HG03432 (cell line): ENCODE results near the gene NTMT2.
"Not testable (repeated sequence)": the region's sequence is repeated elsewhere in the genome, so short reads cannot be mapped to it uniquely, and the experiment has no call there.

Source experiments
- ATAC-seq: cut with Tn5 transposase; IDR thresholded peaks from one replicate; pipeline ENCODE4 v1.9.1; 2021; ENCODE audit warnings: mild to moderate bottlenecking, moderate library complexity; ENCODE audit not compliant: unreplicated experiment

NTMT2 gene

DNA sequence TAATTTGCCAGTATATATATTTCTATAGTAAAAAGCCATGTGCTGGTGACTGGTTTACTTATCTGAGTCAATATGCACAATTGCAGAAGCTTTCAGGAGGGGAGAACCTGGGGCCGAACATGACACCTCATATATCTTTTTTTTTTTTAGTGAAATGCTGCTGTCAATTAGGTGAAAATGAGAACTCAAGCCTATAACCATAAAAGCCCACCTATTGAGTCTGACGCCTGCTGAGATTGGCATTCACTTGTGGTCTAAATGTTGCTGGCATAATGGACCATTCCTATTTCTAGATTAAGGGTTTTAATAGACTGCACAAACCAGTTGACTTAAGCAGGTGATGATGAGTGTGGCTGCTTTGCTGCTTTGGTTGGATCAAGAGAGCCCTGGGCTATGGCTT lies 10.8 kb downstream of the NTMT2 start:
- no peak for ATAC-seq

DNA sequence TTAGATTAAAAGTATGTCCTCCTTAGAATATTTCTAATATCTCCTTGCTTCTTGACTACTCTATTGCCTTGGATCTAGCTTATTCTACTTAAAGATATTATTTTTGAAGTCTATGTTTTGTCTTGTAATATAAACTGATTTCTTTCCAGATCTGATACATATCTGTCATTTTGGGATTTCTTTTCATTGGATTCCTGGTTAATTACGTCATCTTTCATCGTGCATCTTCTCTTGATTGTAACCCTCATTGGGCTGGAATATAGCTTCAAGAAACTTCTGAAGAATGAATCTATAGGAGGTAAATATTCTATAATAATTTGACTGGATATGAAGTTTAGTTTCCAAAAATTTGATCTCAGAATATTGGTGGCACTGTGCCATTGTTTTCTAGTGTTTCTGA lies 12.1 kb downstream of the NTMT2 start:
- no peak for ATAC-seq

DNA sequence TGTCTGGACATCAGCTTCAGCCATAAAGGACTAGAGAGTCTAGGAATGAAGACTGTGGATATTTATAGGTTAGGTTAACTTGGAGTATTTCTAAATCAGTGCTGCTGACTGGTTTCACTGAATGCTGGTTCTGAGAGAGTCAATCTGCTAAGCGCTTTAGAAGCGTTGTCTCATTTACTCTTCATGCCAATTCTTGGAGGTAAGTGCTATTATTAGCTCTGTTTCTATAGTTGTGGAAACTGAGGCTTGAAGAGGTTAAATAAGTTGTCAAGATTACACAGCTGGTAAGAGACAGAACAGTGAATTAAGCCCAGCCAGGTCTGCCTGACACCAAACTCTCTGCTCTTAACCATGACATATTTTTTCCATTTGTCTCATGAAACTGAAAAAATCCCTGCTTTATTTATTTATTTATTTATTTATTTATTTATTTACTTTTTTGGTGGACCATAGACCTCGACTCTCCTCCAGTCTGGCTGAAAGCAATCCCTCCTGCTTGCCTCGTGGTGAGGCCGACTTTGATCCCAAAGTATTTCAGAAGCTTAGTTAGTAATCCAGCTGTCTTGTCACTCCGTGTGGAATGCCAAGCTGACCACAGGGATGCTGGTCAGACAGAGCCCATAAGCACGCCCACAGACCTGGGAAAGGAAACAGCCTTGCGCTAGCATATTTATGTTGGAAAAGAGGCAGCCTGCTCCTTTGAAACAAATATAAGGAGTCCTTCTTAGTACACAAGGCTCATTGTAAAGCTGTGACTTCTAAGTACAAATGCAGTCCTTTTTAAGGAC lies 16.9 kb downstream of the NTMT2 start:
- ATAC-seq = no peak

DNA sequence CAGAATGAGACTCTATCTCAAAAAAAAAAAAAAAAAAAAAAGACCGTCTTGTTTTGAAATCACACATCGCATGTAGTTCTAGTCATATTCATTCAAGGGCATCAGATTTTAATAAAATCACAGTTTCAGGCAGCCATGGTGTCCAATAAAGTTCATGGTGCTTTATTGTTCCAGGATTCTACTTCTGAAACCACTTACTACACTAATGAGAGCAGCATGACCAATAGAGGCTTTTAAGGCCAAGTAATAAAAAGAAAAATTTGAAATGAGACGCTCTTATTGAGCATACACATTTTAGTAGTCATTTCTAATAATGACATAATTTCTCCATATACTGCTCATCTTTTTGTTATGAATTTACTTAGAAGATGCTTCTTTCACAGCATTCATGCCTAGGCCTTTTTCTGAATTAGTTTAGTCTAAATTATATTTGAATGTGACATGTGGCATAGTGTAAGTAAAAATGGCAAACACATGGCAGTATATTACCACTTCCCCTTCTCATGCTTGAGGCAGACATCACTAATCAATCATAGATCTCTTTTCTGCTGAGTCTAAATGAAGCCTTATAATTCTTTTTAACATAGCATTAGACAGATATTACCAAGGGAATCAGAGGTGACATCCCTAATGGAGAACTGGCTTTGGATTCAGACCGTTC lies 18.5 kb downstream of the NTMT2 start:
- ATAC-seq = no peak

DNA sequence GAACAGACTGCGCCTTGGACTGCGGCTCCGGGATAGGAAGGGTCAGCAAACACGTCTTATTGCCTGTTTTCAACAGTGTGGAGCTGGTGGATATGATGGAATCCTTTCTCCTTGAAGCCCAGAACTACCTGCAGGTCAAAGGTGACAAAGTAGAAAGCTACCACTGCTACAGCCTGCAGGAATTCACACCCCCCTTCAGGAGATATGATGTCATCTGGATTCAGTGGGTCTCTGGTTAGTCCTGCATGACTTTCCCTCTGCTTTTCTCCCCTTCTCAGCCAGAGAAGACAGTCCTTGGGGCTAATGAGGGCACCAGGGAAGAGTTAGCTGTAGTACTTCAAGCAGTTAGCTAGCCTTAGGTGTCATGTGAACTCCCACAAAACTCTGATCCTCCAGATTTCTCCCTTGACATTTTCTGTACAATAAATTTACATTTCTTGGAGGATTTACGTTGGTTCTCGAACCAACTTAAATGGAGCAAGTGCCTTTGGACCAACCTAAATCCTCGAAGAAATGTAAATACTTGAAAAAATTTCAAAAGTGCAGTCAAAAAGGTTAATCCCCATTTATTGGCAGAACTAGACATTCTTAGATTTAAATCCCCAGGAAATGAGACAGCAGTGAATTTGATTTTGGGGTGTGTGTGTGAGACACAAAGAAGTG lies 20.9 kb downstream of the NTMT2 start:
- ATAC-seq = no peak

DNA sequence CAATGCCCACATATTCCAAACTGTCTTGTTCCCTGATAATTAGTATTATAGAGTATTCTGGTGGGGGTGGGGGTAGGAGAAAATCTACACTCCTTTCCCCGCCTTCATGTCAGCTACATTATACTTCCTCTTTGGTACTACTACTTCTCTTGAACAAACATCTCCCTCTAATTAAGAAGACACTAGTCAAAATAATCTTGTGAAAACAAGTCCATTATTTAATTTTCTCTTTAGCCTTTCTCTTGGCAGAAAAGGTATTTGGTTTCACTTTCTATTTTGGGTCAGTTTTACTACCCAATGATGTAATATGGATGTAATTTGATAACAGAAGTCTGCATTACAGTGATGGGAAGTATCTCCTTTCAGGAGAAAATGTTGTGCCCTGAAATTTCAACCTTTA lies 22.5 kb downstream of the NTMT2 start:
- no peak for ATAC-seq

DNA sequence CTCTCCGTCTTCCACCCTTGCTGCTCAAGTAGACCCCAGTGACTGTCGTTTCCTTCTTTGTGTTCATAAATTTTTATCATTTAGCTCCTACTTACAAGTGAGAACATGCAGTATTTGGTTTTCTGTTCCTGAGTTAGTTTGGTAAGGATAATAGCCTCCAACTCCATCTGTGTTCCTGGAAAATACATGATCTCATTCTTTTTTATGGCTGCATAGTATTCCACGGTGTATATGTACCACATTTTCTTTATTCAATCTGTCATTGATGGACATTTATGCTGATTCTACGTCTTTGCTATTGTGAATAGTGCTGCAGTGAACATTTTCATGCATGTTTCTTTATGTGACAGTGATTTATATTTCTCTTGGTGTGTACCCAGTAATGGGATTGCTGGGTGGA lies 24.8 kb downstream of the NTMT2 start:
- not testable (repeated sequence) for ATAC-seq

DNA sequence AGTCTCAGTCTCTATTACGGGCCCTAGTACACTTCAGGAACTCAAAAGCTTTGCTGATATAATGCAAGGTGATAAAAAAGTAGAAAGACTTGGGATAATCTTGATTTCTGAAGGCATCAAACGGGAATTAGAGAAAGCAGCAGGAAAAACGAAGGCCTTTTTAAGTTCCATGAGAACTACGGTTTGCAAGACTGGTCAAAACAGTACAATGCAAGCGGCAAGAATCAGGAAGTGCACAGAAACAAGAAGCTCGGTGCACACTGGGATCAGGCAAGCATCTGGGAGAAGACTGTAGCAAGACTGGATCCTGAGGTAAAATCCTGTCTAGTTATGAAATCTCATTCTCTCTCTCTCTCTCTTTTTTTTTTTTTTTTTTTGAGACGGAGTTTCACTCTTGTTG lies 28.6 kb downstream of the NTMT2 start:
- no peak for ATAC-seq

DNA sequence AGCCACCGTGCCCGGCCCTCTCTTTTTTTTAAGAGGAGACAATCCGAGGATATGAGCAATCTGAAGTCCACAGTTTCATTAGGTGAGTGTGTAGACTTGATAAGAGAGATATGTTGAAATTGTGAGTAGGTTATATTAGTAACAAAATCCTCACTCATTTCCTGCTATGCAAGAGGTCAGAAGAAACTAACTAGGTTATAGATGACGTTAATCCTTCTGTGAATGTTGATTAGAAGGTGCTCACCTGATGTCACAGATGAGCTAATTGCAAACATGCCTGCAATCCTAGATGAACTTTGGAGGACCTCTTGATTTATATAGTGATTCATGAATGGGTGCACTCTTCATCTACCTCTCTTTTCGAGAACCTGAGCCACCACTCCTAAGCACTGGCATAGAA lies 29.3 kb downstream of the NTMT2 start:
- ATAC-seq = no peak

DNA sequence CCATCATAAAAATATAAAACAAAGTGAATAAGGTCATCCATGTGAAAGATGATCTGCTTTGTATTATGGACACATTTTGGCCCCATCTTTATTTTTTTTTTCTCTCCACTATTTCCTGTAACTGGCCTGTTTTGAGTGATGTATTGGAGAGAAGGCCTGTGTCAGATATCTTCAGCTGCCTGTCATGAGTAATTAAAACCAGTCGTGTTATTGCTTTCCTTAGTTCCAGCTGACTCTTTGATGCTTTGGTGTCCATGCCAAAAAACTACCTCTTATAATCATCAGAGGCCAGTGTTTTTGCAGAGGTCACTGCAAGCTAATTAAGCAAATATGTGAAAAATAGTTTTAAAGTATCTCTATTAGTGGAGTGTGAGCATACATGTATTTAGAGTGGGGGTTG lies 29.7 kb downstream of the NTMT2 start:
- no peak for ATAC-seq

DNA sequence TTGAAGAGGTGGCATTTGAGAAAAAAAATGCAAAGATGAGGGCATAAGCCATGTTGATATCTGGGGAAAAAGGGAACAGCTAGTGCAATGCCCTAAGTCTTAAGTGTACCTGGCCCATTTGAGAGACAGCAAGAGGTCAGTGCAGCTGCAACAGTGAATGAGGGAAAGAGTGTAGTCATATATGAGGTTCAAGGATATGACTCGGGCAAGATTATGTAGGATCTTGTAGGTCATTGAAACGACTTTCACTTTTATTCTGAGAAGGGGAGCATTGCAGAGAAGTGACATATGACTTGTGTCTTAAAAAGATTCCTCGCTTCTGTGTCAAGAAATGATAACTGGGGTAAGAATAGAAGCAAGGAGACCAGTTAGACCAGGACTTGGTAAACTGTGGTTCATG lies 31.0 kb downstream of the NTMT2 start:
- no peak for ATAC-seq

DNA sequence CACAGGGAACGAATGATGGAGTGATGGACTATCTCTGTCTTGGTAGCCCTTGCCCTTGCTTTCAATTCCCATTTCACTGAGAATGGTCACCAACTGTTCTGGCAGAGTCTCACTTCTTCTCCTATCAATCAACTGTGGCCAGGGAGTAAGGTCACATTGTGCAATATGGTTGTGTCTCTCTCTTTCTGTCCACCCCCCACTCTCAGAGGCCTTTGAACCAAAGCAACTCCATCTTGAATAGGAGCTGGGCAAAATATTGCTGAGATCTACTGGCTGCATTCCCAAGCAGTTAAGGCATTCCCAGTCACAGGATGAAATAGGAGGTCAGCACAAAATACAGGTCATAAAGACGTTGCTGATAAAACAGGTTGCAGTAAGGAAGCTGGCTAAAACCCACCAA lies 36.7 kb downstream of the NTMT2 start:
- no peak for ATAC-seq

DNA sequence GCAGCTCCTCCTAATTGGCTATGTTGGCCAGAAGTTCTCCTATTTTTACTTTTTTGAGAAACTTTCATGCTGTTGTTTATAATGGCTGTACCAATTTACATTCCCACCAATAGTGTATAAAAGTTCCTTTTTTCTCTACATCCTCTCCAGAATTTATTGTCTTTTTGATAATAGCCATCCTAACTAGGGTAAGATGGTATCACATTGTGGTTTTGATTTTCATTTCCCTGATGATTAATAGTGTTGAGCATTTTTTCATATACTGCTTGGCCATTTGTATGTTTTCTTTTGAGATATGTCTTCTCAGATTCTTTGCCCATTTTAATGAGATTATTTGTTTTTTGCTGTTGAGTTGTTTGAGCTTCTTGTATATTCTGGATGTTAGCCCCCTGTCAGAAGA lies 46.8 kb downstream of the NTMT2 start:
- ATAC-seq = no peak

DNA sequence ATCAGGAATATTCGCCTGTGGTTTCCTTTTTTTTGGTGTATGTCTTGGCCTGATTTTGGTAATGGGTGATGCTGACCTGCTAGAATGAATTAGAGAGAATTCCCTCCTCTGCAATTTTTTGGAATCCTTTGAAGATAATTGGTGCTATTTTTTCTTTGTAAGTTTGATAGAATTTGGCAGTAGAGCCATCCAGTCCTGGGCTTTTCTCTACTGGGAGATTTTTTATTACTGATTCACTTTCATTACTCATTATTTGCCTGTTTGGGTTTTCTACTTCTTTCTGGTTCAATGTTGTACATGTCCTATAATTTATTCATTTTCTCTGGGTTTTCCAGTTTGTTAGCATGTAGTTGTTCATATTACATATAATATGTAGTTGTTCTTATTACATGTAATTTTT lies 48.7 kb downstream of the NTMT2 start:
- no peak for ATAC-seq

DNA sequence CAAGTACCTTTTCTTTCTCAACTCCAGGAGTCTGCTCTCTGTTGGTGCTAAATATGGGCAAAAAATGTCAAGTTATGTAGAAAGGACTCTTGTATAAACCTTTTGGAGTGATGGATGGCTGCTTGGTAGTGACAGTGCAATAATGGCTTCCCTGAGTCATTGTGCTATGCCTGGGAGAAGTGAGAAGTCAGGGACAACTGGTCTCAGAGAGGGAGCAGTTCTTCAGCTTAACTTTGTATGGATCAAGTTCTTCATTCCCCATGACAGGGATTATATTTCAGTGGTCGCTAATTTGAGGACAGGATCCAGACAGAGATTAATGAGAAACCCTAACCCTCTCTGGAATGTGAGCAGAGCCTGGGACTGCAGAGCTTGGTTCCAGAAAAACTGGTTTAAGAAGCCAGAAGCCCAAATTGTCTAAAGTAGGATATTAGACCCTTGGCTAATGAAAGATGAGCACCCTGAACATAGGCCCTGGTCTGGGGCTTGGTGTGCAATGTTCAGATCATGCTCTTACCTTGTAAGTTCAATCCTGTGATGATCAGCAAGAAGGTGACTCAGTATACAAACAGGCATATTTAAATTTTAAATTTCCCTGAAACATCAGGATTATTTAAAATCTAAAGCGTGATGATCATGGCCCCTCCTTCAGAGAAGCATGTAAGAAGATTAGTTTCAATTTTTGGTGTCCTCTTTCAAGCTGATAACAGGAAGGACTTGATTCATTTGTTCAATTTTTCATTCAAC lies 50.9 kb downstream of the NTMT2 start:
- no peak for ATAC-seq

DNA sequence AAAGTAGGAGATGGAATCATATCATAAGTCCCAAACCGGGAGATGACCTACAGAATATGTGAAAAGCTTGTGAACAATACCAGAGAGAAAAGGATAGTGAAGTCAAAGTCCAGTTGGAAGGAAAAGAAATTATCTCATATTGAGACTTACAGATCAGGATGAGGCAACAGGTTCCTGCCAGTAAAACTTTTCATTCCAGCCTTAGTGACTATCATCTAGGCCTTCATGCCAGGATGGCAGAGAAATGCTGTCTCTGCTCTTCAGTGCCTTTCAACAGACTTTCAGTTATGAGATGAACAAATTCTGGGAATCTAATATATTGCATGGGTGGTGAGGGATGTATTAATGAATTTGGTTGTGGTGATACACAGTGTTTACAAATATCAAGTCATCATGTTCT lies 52.3 kb downstream of the NTMT2 start:
- ATAC-seq = no peak

DNA sequence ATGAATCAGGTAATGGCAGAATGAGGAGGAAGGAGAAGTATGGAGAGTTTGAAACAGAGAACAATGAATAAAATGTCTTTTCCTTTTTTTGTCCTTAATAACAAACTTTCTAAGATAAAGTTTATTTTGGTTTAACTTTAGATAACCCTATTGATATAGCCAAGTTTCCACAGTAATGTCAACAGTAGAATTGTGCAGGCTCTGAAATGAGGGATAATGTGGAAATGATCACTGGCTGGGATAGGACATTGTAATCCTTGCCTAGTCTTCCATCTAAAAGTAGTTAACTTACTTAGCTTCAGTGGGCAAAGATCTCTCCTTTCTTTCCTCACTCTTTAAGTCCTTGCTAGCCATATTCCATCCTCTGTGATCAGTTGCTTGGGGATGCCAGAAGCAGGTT lies 52.8 kb downstream of the NTMT2 start:
- no peak for ATAC-seq

DNA sequence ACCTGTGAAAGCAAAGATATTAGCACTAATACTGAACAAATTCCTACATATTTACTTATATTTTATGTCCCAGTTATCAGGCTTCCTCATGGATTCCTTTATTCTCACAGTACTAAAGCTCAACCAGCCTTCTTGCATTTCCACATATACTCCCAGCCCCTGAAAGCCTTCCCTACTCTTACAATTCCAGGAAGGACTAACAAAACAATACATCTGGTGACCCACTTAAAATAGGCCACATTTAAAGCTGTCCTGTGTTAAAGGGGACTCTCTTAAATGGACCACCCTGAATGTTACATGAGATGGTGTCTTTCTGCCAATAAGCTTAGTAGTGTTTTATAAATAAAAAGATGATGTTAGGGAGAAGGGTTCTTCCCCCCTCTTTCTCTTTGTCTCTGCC lies 54.4 kb downstream of the NTMT2 start:
- no peak for ATAC-seq

DNA sequence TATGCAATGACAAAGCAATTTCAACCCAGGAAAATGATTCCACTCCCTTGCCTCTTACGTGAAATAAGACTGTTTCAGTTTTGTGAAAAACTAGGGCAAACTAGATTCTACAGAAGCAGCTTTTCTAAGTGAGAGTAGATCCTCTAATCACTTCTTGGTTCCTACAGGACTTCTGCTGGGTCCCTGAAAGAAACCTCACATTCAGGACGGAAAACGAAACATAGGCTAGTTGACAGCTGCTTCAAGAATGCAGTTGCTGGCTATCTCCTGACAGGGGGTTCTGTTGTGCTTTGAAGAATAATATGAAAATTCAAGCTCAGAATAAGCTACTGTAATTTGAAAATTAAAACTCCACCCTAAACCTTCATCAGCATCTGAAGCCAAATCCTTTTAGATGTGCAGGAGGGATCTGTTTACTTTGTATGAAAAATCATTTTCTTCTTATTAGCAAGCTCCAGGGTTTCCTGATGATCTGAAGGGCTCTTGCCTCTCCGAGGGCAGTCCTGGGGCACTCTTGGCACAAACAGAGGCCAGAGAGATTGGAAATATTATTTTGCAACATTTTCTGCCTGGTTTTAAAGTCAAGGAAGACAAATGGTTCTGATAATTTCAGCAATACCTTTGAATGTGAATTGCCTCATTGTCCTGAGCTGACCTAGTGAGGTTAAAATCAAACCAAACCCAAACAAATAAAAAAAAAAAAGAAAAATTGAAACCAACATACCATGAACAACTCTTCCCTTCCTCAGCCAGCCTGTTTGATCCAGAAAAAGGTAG lies 55.0 kb downstream of the NTMT2 start:
- ATAC-seq = no peak

DNA sequence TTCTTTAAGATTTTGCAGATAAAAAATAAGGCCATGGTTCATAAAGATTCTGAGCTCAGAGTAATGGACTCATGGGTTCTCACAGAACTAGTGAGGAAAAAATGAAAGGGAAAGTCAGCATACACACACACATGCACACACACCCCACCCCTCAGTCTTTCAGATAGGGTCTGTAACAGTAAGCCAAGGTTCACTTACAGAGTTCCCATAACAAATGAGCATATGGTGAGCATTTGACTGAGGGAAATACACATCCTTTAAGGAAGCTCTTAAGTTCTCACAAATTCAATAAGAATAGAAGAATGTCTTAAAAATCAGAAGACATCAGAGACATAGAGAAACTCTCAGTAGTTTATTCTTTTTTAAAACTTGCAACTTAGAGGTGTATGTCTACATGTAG lies 57.9 kb downstream of the NTMT2 start:
- ATAC-seq = no peak

DNA sequence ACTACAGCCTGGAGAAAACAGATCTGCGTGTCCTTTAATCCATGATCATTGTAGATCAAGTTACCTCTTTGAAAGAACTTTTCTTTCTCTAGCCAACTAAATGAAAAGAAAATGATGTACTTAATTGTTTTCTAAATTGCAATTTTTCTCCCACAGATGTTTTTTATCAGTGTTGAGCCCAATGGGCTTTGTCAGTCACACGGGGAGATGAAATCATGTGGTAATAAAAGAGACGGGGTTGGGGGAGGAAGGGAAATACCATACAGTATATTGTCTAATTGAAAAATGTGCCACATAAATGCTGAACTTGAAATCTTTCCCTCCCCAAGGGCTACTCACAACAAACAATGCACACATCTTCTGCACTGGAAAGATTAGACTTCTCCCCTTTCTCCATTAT lies 58.4 kb downstream of the NTMT2 start:
- no peak for ATAC-seq
